ENCODE results near the gene FIBP. TPM values are rescaled to one million over a fixed set of nuclear protein-coding genes. Genes with fewer than 3 reads are reported as not detected.

Gene FIBP
- total and polyA plus RNA-seq, 2 donors from 2014 or later: 58.0 to 105 TPM

DNA sequence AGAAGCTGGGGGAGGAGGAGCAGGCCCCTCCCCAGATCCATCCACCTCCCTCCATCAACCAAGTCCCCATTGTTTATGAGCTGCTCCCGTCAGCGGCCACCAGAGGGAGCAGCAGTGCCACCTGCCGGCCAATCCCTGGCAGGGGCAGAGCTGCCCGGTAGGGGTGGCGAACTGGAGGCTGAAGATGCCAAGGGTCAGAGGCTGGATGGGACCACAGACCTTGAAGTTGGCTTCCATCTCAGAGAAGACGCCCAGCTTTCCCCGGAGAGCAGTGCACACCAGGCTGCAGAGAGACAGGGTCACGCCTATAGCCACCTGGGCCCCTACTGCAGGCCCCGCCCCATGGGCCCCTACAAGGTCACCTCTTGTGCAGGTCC, 3.6 kb downstream of the FIBP start:
- intact Hi-C loops (cut with DNase I): loop anchor here (10.0 kb wide), 1 partner anchor 100 kb away; no protein-coding TSS in a partner anchor
- DNase-seq (peak; percentile 65 to 91 (median 79)), FAIRE-seq (no peak)
- H3K27me3 ChIP-seq (ENCODE audit: control insufficient read depth, insufficient read depth, low read length): no peaks in the 10 kb centered on the region
- H3K9me3 ChIP-seq (ENCODE audit: control insufficient read depth in 2 of 3, insufficient read depth in 1 of 3, low read length in 3 of 3): no peaks in the 10 kb centered on the region
- H3K4me1 ChIP-seq (ENCODE audit: control insufficient read depth in 2 of 3, insufficient read depth in 2 of 3, low read depth in 1 of 3, low read length in 3 of 3): peaks cover 0 to 19% (median 8%) of the 10 kb centered on the region in 3 donors
- peaks cover 4 to 12% (median 5%) of the 10 kb centered on the region in 3 donors for H3K36me3 ChIP-seq (ENCODE audit: control insufficient read depth in 2 of 3, insufficient read depth in 3 of 3, low read length in 3 of 3)
- H3K27ac ChIP-seq (ENCODE audit: low read depth in 2 of 2, low read length in 2 of 2): no peak overlapping the region
- no peak overlapping the region for H3K4me3 ChIP-seq (ENCODE audit: low read length in 3 of 3)
- H3K9ac ChIP-seq (ENCODE audit: low read length in 3 of 3): no peak overlapping the region
- TF ChIP-seq, protein P1, sequence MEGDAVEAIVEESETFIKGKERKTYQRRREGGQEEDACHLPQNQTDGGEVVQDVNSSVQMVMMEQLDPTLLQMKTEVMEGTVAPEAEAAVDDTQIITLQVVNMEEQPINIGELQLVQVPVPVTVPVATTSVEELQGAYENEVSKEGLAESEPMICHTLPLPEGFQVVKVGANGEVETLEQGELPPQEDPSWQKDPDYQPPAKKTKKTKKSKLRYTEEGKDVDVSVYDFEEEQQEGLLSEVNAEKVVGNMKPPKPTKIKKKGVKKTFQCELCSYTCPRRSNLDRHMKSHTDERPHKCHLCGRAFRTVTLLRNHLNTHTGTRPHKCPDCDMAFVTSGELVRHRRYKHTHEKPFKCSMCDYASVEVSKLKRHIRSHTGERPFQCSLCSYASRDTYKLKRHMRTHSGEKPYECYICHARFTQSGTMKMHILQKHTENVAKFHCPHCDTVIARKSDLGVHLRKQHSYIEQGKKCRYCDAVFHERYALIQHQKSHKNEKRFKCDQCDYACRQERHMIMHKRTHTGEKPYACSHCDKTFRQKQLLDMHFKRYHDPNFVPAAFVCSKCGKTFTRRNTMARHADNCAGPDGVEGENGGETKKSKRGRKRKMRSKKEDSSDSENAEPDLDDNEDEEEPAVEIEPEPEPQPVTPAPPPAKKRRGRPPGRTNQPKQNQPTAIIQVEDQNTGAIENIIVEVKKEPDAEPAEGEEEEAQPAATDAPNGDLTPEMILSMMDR (IDR thresholded peaks at IDR 0.05; ENCODE audit: borderline replicate concordance, extremely low read depth, insufficient read depth): peak; percentile 100

GRCh38 chr11:65883786-65884715, 4.2 kb downstream of the FIBP start:
- no peaks in the 10 kb centered on the region for H3K27me3 ChIP-seq (ENCODE audit: control insufficient read depth, insufficient read depth, low read length)
- H3K4me3 ChIP-seq (ENCODE audit: low read length in 3 of 3): no peak overlapping the region
- peaks cover 4 to 12% (median 5%) of the 10 kb centered on the region in 3 donors for H3K36me3 ChIP-seq (ENCODE audit: control insufficient read depth in 2 of 3, insufficient read depth in 3 of 3, low read length in 3 of 3)
- H3K9me3 ChIP-seq (ENCODE audit: control insufficient read depth in 2 of 3, insufficient read depth in 1 of 3, low read length in 3 of 3): no peaks in the 10 kb centered on the region
- H3K9ac ChIP-seq (ENCODE audit: low read length in 3 of 3): no peak overlapping the region
- intact Hi-C loops (cut with DNase I): loop anchor here (10.0 kb wide), 1 partner anchor 101 kb away; no protein-coding TSS in a partner anchor
- no peak overlapping the region for H3K27ac ChIP-seq (ENCODE audit: low read depth in 2 of 2, low read length in 2 of 2)
- FAIRE-seq (no peak), DNase-seq (peak in 2 of 5 donors; percentile 40 to 71)
- TF ChIP-seq, protein P1 (IDR thresholded peaks at IDR 0.05; ENCODE audit: borderline replicate concordance, extremely low read depth, insufficient read depth): no peak
- peaks cover 0 to 15% (median 8%) of the 10 kb centered on the region in 3 donors for H3K4me1 ChIP-seq (ENCODE audit: control insufficient read depth in 2 of 3, insufficient read depth in 2 of 3, low read depth in 1 of 3, low read length in 3 of 3)

- no peak overlapping the region for H3K9ac ChIP-seq (ENCODE audit: low read length in 3 of 3)
- TF ChIP-seq, protein P1 (IDR thresholded peaks at IDR 0.05; ENCODE audit: borderline replicate concordance, extremely low read depth, insufficient read depth): no peak
- no peak for FAIRE-seq
These were observed 5.1 kb downstream of the FIBP start for GRCh38 chr11:65883058-65883761.

More at GRCh38 chr11:65883058-65883761, 5.1 kb downstream of the FIBP start:
- H3K36me3 ChIP-seq (ENCODE audit: control insufficient read depth in 2 of 3, insufficient read depth in 3 of 3, low read length in 3 of 3): peaks cover 4 to 12% (median 5%) of the 10 kb centered on the region in 3 donors
- no peak overlapping the region for H3K4me3 ChIP-seq (ENCODE audit: low read length in 3 of 3)
- H3K27me3 ChIP-seq (ENCODE audit: control insufficient read depth, insufficient read depth, low read length): no peaks in the 10 kb centered on the region
- H3K4me1 ChIP-seq (ENCODE audit: control insufficient read depth in 2 of 3, insufficient read depth in 2 of 3, low read depth in 1 of 3, low read length in 3 of 3): peaks cover 0 to 10% (median 8%) of the 10 kb centered on the region in 3 donors
- no peak overlapping the region for H3K27ac ChIP-seq (ENCODE audit: low read depth in 2 of 2, low read length in 2 of 2)
- intact Hi-C loops (cut with DNase I): loop anchor here (10.0 kb wide), 1 partner anchor 102 kb away; no protein-coding TSS in a partner anchor
- H3K9me3 ChIP-seq (ENCODE audit: control insufficient read depth in 2 of 3, insufficient read depth in 1 of 3, low read length in 3 of 3): no peaks in the 10 kb centered on the region
- peak in 2 of 5 donors; percentile 47 to 49 for DNase-seq
